IPS DF 6.9 (cell line): ENCODE measurements around the gene ANKS6.

ENCODE experiments used
- DNase-seq: peaks from one replicate; pipeline ENCODE4 v3.0.0-alpha.2; 2013; ENCODE audit warnings: low read depth, low spot score
- H3K27ac ChIP-seq: one replicate; pipeline ENCODE4 v1.5.1; 2013; ENCODE audit warnings: low read length, control low read depth
- H3K27me3 ChIP-seq: 2 replicates; pipeline ENCODE4 v1.6.1; 2013; ENCODE audit warnings: mild to moderate bottlenecking, low read length; ENCODE audit not compliant: control insufficient read depth, insufficient read depth
- H3K36me3 ChIP-seq: 2 replicates; pipeline ENCODE4 v1.6.1; 2013; ENCODE audit warnings: low read length; ENCODE audit not compliant: control insufficient read depth, insufficient read depth
- H3K4me1 ChIP-seq: 2 replicates; pipeline ENCODE4 v1.6.1; 2013; ENCODE audit warnings: low read length; ENCODE audit not compliant: control insufficient read depth, insufficient read depth
- H3K4me3 ChIP-seq: 2 replicates; pipeline ENCODE4 v1.5.1; 2013; ENCODE audit warnings: mild to moderate bottlenecking, low read length
- H3K9me3 ChIP-seq: 2 replicates; pipeline ENCODE4 v1.6.1; 2013; ENCODE audit warnings: low read length, inconsistent platforms; ENCODE audit not compliant: control insufficient read depth, insufficient read depth
- WGBS: extraction: QIAGEN DNeasy Blood & Tissue Kit; methylation state at CpG from one replicate; pipeline ENCODE4 v1.1.7; 2013; ENCODE audit warnings: mixed read lengths, missing lambda C conversion rate; ENCODE audit not compliant: insufficient read length, insufficient coverage; 5-methylcytosine and 5-hydroxymethylcytosine counted together

The ANKS6 gene

DNA sequence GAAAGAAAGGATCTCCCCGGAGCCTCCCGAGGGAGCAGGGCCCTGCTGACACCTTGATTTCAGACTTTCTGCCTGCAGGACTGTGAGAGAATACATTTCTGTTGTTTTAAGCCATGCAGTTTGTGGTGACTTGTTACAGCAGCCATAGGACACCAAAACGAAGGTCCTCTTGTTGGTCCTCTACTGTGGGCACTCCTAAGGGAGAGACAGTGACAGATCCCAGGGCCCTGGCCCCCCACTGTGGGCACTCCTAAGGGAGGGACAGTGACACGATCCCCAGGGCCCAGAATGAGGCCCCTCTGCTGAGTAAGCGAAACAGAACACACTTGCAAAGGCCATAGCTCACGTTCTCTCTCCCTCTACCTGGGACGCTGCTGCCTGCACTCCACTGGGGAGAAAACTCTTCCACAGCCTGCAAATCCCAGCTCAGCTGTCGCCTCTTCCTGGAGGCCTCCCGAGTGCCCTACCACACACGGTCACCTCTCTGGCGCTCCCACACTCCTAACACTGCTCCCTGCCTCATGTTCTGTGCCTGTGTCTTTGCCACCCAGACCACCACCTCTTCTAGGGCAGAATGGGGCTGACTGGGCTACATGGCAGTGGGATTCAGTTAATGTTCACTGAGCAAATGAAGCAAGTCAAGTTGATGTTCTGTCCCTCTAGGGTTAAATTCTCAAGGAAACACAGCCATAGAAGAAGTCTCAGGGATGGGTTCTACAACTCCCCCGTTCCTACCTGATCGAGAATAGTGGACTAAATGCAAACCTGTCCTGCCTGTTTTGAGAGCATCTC is 23.8 kb downstream of the ANKS6 start:
- H3K27me3 ChIP-seq = no peaks in the 10 kb centered on the region
- H3K4me3 ChIP-seq = no peak overlapping the region
- H3K4me1 ChIP-seq = no peaks in the 10 kb centered on the region
- H3K9me3 ChIP-seq = no peaks in the 10 kb centered on the region
- DNase-seq = no peak
- no peak overlapping the region for H3K27ac ChIP-seq
- no CpG with 5 or more reads among the region's 13 CpGs for WGBS
- peaks cover 33% of the 10 kb centered on the region for H3K36me3 ChIP-seq

GRCh38 chr9:98771209-98771874 is 25.0 kb downstream of the ANKS6 start:
- Histone ChIP-seq H3K27me3 (no peaks in the 10 kb centered on the region), H3K4me3 (no peak overlapping the region), H3K4me1 (no peaks in the 10 kb centered on the region), H3K9me3 (no peaks in the 10 kb centered on the region), H3K27ac (no peak overlapping the region), H3K36me3 (peaks cover 37% of the 10 kb centered on the region)
- WGBS = no CpG with 5 or more reads among the region's 15 CpGs
- no peak for DNase-seq

DNA sequence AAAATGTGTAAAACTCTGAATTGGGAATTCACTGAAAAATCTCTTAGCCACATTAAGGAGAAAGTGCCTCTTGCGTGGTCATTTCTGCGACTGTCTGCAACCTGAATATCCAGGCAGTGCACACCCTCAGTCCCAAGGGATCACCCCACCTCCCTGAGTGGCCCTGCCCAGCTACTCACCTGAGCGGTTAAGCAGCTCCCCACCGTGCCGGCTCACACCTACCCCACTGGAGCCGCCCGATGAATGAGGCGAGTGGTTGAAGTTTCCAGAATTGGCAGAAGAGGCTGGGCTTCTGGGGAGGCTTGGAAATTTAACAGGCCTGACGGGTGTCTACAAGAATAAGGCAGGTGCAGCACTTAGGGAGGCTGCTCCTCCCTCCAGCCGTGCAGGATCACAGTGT is 25.6 kb downstream of the ANKS6 start:
- Histone ChIP-seq H3K9me3 (no peaks in the 10 kb centered on the region), H3K27ac (no peak overlapping the region), H3K4me1 (no peaks in the 10 kb centered on the region), H3K27me3 (no peaks in the 10 kb centered on the region), H3K4me3 (no peak overlapping the region), H3K36me3 (peaks cover 37% of the 10 kb centered on the region)
- WGBS = no CpG with 5 or more reads among the region's 10 CpGs
- no peak for DNase-seq

GRCh38 chr9:98768344-98768743 is 28.0 kb downstream of the ANKS6 start:
- Histone ChIP-seq H3K27ac (no peak overlapping the region), H3K4me1 (no peaks in the 10 kb centered on the region), H3K36me3 (peaks cover 37% of the 10 kb centered on the region), H3K4me3 (no peak overlapping the region), H3K27me3 (no peaks in the 10 kb centered on the region), H3K9me3 (no peaks in the 10 kb centered on the region)
- no peak for DNase-seq
- no CpG with 5 or more reads among the region's 9 CpGs for WGBS

DNA sequence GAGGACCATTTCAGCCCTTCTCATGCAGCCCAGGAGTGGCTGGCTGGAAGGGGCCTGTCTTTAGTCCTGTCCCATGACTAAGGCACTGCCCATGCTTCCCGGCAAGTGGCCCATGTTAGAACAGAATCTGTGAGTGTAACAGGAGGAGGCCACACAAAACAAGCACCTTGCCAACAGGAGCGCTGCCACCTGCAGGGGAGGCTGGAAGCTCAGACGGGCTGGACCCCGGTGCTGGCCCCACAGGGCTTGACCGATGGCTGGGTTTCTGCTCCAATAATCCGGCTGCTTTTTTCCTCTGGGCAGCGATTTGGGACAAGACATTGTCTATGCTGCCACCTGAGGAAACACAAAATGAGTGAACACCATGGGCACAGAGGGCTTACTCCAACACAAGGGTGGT is 28.4 kb downstream of the ANKS6 start:
- no peak for DNase-seq
- no CpG with 5 or more reads among the region's 7 CpGs for WGBS
- H3K4me1 ChIP-seq = no peaks in the 10 kb centered on the region
- H3K9me3 ChIP-seq = no peaks in the 10 kb centered on the region
- H3K27me3 ChIP-seq = no peaks in the 10 kb centered on the region
- no peak overlapping the region for H3K27ac ChIP-seq
- peaks cover 32% of the 10 kb centered on the region for H3K36me3 ChIP-seq
- no peak overlapping the region for H3K4me3 ChIP-seq

DNA sequence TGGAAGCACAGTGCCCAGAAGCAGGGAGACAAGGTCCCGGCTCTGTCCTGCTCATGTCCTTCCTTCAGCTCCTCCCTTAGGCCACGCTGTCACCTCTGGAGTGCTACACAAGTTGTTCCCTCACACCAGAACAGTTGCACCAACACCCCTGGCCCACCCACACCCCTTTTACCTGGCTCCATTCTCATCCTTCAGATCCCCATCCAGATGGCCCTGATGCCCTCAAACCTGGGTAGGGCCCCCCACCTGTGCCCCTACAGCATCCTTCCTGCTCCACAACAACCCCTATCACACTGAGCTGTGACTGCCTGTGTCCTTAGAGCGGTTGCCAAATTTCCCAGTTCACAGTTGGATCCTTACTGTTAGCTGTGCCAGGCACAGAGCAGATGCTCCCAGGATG is 29.2 kb downstream of the ANKS6 start:
- Histone ChIP-seq H3K4me3 (no peak overlapping the region), H3K27me3 (no peaks in the 10 kb centered on the region), H3K4me1 (no peaks in the 10 kb centered on the region), H3K36me3 (peaks cover 25% of the 10 kb centered on the region), H3K9me3 (no peaks in the 10 kb centered on the region), H3K27ac (no peak overlapping the region)
- DNase-seq = no peak
- WGBS = no CpG with 5 or more reads among the region's 3 CpGs

GRCh38 chr9:98766586-98766985 is 29.8 kb downstream of the ANKS6 start:
- no peak for DNase-seq
- no peak overlapping the region for H3K27ac ChIP-seq
- no peak overlapping the region for H3K4me3 ChIP-seq
- H3K4me1 ChIP-seq = no peaks in the 10 kb centered on the region
- WGBS = no CpG with 5 or more reads among the region's 2 CpGs
- H3K36me3 ChIP-seq = peaks cover 20% of the 10 kb centered on the region
- H3K27me3 ChIP-seq = no peaks in the 10 kb centered on the region
- no peaks in the 10 kb centered on the region for H3K9me3 ChIP-seq

- 100% methylated on average over 1 of the region's 1 CpG for WGBS
- no peaks in the 10 kb centered on the region for H3K4me1 ChIP-seq
Observed at GRCh38 chr9:98765256-98765655, 31.1 kb downstream of the ANKS6 start.

GRCh38 chr9:98763986-98764745 is 32.2 kb downstream of the ANKS6 start:
- Histone ChIP-seq H3K4me3 (no peak overlapping the region), H3K27me3 (no peaks in the 10 kb centered on the region), H3K27ac (no peak overlapping the region), H3K4me1 (no peaks in the 10 kb centered on the region), H3K36me3 (peaks cover 7% of the 10 kb centered on the region), H3K9me3 (no peaks in the 10 kb centered on the region; the same call in 1 of the 2 replicates)
- no peak for DNase-seq
- no CpG with 5 or more reads among the region's 3 CpGs for WGBS

More at GRCh38 chr9:98765256-98765655, 31.1 kb downstream of the ANKS6 start:
- DNase-seq = no peak
- no peak overlapping the region for H3K27ac ChIP-seq
- no peak overlapping the region for H3K4me3 ChIP-seq
- no peaks in the 10 kb centered on the region for H3K27me3 ChIP-seq
- H3K36me3 ChIP-seq = peaks cover 9% of the 10 kb centered on the region
- no peaks in the 10 kb centered on the region for H3K9me3 ChIP-seq

DNA sequence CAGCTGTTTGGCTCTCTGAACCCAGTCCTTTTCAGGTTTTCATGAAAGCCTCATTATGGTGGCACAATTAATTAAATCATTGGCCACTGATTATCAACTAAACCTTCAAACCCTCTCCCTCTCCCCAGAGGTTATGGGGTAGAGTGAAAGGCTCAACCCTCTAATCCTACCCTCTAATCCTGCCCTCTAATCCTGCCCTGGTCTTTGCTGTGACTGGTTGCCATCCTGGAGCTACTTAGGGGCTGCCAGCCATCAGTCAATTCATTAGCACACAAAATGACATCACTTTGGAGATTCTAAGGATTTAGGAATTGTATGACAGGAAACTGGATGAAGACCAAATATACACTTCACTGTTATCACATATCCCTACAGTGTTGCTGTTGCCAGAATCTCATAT is 36.1 kb downstream of the ANKS6 start:
- H3K27ac ChIP-seq = no peak overlapping the region
- H3K9me3 ChIP-seq = no peaks in the 10 kb centered on the region; the same call in 1 of the 2 replicates
- no peaks in the 10 kb centered on the region for H3K4me1 ChIP-seq
- H3K4me3 ChIP-seq = no peak overlapping the region
- DNase-seq = no peak
- no peaks in the 10 kb centered on the region for H3K27me3 ChIP-seq
- no peaks in the 10 kb centered on the region; the same call in 1 of the 2 replicates for H3K36me3 ChIP-seq
